ENCODE measurements around the gene AKR1E2.

DNA sequence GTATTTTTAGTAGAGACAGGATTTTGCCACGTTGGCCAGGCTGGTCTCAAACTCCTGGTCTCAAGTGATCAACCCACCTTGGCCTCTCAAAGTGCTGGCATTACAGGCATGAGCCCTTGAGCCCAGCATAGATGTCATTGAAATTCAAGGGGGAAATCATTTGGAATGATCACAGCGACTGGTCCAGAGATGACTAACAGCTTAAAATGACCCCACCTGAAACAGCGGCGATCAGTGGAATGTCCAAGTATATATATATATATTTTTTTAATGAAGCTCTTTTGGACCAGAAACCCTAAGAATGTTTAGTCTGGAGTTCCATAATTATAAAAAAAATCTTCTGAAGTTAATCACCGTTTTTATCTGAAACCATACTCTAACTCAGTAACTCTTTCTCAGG lies 12.5 kb upstream of the AKR1E2 start:
- TF ChIP-seq, protein P1, sequence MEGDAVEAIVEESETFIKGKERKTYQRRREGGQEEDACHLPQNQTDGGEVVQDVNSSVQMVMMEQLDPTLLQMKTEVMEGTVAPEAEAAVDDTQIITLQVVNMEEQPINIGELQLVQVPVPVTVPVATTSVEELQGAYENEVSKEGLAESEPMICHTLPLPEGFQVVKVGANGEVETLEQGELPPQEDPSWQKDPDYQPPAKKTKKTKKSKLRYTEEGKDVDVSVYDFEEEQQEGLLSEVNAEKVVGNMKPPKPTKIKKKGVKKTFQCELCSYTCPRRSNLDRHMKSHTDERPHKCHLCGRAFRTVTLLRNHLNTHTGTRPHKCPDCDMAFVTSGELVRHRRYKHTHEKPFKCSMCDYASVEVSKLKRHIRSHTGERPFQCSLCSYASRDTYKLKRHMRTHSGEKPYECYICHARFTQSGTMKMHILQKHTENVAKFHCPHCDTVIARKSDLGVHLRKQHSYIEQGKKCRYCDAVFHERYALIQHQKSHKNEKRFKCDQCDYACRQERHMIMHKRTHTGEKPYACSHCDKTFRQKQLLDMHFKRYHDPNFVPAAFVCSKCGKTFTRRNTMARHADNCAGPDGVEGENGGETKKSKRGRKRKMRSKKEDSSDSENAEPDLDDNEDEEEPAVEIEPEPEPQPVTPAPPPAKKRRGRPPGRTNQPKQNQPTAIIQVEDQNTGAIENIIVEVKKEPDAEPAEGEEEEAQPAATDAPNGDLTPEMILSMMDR (IDR thresholded peaks at IDR 0.05; ENCODE audit: borderline replicate concordance, extremely low read depth, low read length, poor library complexity, severe bottlenecking), result no peak
- TF ChIP-seq EZH2 (IDR thresholded peaks at IDR 0.05; ENCODE audit: borderline replicate concordance, low read depth, low read length, severe bottlenecking), result no peak

Measured in DND-41 (cell line).